ENCODE results near the gene USP35.

GRCh38 chr11:78213526-78214330 is 25.0 kb downstream of the USP35 start:
- TF ChIP-seq POLR2A (IDR thresholded peaks at IDR 0.05) (no peak), CTCF (IDR thresholded peaks at IDR 0.05) (no peak), POLR2AphosphoS5 (IDR thresholded peaks at IDR 0.05) (no peak)

All from breast epithelium (tissue), 3 donors.